GM18499 (cell line): Measurements from ENCODE around the gene IFT57.
"Not testable (repeated sequence)": the region's sequence is repeated elsewhere in the genome, so short reads cannot be mapped to it uniquely, and the experiment has no call there.

ENCODE experiments used
- ATAC-seq: cut with Tn5 transposase; IDR thresholded peaks from one replicate; pipeline ENCODE4 v1.9.1; 2021; ENCODE audit warnings: moderate number of reproducible peaks; ENCODE audit not compliant: insufficient read depth, unreplicated experiment

The IFT57 gene

GRCh38 chr3:108175352-108175751, 46.9 kb downstream of the IFT57 start:
- ATAC-seq = no peak

GRCh38 chr3:108171106-108171505, 51.1 kb downstream of the IFT57 start:
- ATAC-seq = no peak

- no peak for ATAC-seq
These were observed 57.8 kb downstream of the IFT57 start for GRCh38 chr3:108164391-108164790.

- ATAC-seq = no peak
These were observed 62.4 kb downstream of the IFT57 start for GRCh38 chr3:108159865-108160264.

- ATAC-seq = no peak
These were observed 63.1 kb downstream of the IFT57 start for GRCh38 chr3:108159105-108159504.

- no peak for ATAC-seq
These were observed 64.0 kb downstream of the IFT57 start for GRCh38 chr3:108158251-108158650.

- no peak for ATAC-seq
These were observed 65.0 kb downstream of the IFT57 start for GRCh38 chr3:108157273-108157672.

- no peak for ATAC-seq
These were observed 65.8 kb downstream of the IFT57 start for GRCh38 chr3:108156312-108156853.

GRCh38 chr3:108155642-108156041, 66.6 kb downstream of the IFT57 start:
- not testable (repeated sequence) for ATAC-seq

GRCh38 chr3:108153451-108153981, 68.7 kb downstream of the IFT57 start:
- ATAC-seq = no peak

- no peak for ATAC-seq
These were observed 70.0 kb downstream of the IFT57 start for GRCh38 chr3:108152274-108152673.

GRCh38 chr3:108150200-108150599, 72.0 kb downstream of the IFT57 start:
- ATAC-seq = no peak

GRCh38 chr3:108146139-108146538, 76.1 kb downstream of the IFT57 start:
- no peak for ATAC-seq

GRCh38 chr3:108145578-108145977, 76.6 kb downstream of the IFT57 start:
- ATAC-seq = no peak

- no peak for ATAC-seq
These were observed 84.8 kb downstream of the IFT57 start for GRCh38 chr3:108137460-108137814.

- ATAC-seq = no peak
These were observed 85.4 kb downstream of the IFT57 start for GRCh38 chr3:108136561-108137459.

GRCh38 chr3:108134555-108134880, 87.7 kb downstream of the IFT57 start:
- no peak for ATAC-seq

GRCh38 chr3:108133858-108134554, 88.2 kb downstream of the IFT57 start:
- no peak for ATAC-seq

- no peak for ATAC-seq
These were observed 89.2 kb downstream of the IFT57 start for GRCh38 chr3:108133048-108133369.

- ATAC-seq = no peak
These were observed 90.6 kb downstream of the IFT57 start for GRCh38 chr3:108131475-108132134.
